GM12878 (cell line): Measurements from ENCODE around the gene TEX101.

ENCODE experiments used
- BACH1 ChIP-seq: fragments of 450-650 bp; IDR thresholded peaks from 2 replicates; pipeline ENCODE4 v1.6.1; 2017; ENCODE audit warnings: mild to moderate bottlenecking, borderline replicate concordance
- BRCA1 ChIP-seq: IDR thresholded peaks from 2 replicates; pipeline ENCODE4 v1.6.1; 2011; ENCODE audit warnings: low read depth, low read length, improper control_type of control experiment
- JUNB ChIP-seq: IDR thresholded peaks from 2 replicates; pipeline ENCODE4 v1.6.1; 2016; ENCODE audit warnings: antibody characterized with exemption, mild to moderate bottlenecking
- SREBF2 ChIP-seq: IDR thresholded peaks from 2 replicates; pipeline ENCODE4 v1.6.1; 2012; ENCODE audit warnings: mild to moderate bottlenecking, low read length
- TBL1XR1 ChIP-seq: IDR thresholded peaks from 2 replicates; pipeline ENCODE4 v1.6.1; 2012; ENCODE audit warnings: low read depth, low read length, improper control_type of control experiment
- ZNF274 ChIP-seq: IDR thresholded peaks from one replicate; pipeline ENCODE4 v1.8.0; 2011; ENCODE audit not compliant: insufficient read length, insufficient read depth
- TF ChIP-seq, protein P1 (sequence below): IDR thresholded peaks from 2 replicates; pipeline ENCODE4 v1.6.1; 2012; ENCODE audit warnings: improper control_type of control experiment, low read depth, low read length; ENCODE audit not compliant: insufficient replicate concordance
- TF ChIP-seq, protein P2 (sequence below): fragments of 450-650 bp; IDR thresholded peaks from 2 replicates; pipeline ENCODE4 v1.6.1; 2016; ENCODE audit warnings: mild to moderate bottlenecking
- TF ChIP-seq, protein P3 (sequence below): IDR thresholded peaks from 2 replicates; pipeline ENCODE4 v1.6.1; 2011; ENCODE audit warnings: low read depth, low read length, improper control_type of control experiment, borderline replicate concordance
- TF ChIP-seq, protein P4 (sequence below), 3 experiments: IDR thresholded peaks in 2 of 3; conservative IDR thresholded peaks in 1 of 3; 2 replicates each; pipeline ENCODE4 v1.5.1; 2011; ENCODE audit warnings: low read depth in 3 of 3, low read length in 3 of 3, mild to moderate bottlenecking in 3 of 3, control low read depth in 2 of 3, moderate library complexity in 2 of 3, inconsistent platforms in 1 of 3, mixed read lengths in 1 of 3; ENCODE audit not compliant: control insufficient read depth in 2 of 3, insufficient read depth in 1 of 3; ENCODE audit errors: extremely low read depth in 1 of 3
- TF ChIP-seq, protein P5 (sequence below): fragments of 450-650 bp; IDR thresholded peaks from 2 replicates; pipeline ENCODE4 v1.6.1; 2016; ENCODE audit warnings: mild to moderate bottlenecking, moderate library complexity, borderline replicate concordance
- TF ChIP-seq, protein P6 (sequence below): IDR thresholded peaks from 2 replicates; pipeline ENCODE4 v1.6.1; 2011; ENCODE audit warnings: borderline replicate concordance, low read depth, mild to moderate bottlenecking, moderate library complexity, low read length; ENCODE audit not compliant: insufficient read depth, poor library complexity, severe bottlenecking
- TF ChIP-seq, protein P7 (sequence below): IDR thresholded peaks from 2 replicates; pipeline ENCODE4 v1.6.1; 2011; ENCODE audit warnings: mild to moderate bottlenecking, low read depth, low read length, moderate library complexity; ENCODE audit not compliant: insufficient replicate concordance

DNA sequence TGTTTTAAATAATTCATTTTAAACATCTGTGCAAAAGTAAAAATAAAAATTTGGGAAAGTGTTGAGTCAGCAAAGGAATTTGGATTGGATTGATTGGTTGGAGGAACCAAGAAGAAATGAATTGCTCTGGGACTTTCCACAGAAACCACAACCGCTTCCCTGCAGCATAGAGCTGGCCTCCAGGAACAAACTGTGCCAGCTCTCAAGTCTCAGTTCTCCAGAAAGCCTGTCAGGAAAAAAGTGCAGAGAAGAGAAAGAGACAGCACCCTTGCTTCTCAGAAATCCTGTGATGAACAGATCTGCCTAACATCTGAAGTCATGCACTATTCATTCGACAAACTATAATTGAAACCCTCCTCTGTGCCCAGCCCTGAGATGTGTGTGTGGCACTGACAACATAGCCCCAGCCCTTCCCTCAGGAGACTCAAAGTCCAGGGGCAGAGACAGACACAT, 35.9 kb downstream of the TEX101 start:
- TF ChIP-seq, protein P1, sequence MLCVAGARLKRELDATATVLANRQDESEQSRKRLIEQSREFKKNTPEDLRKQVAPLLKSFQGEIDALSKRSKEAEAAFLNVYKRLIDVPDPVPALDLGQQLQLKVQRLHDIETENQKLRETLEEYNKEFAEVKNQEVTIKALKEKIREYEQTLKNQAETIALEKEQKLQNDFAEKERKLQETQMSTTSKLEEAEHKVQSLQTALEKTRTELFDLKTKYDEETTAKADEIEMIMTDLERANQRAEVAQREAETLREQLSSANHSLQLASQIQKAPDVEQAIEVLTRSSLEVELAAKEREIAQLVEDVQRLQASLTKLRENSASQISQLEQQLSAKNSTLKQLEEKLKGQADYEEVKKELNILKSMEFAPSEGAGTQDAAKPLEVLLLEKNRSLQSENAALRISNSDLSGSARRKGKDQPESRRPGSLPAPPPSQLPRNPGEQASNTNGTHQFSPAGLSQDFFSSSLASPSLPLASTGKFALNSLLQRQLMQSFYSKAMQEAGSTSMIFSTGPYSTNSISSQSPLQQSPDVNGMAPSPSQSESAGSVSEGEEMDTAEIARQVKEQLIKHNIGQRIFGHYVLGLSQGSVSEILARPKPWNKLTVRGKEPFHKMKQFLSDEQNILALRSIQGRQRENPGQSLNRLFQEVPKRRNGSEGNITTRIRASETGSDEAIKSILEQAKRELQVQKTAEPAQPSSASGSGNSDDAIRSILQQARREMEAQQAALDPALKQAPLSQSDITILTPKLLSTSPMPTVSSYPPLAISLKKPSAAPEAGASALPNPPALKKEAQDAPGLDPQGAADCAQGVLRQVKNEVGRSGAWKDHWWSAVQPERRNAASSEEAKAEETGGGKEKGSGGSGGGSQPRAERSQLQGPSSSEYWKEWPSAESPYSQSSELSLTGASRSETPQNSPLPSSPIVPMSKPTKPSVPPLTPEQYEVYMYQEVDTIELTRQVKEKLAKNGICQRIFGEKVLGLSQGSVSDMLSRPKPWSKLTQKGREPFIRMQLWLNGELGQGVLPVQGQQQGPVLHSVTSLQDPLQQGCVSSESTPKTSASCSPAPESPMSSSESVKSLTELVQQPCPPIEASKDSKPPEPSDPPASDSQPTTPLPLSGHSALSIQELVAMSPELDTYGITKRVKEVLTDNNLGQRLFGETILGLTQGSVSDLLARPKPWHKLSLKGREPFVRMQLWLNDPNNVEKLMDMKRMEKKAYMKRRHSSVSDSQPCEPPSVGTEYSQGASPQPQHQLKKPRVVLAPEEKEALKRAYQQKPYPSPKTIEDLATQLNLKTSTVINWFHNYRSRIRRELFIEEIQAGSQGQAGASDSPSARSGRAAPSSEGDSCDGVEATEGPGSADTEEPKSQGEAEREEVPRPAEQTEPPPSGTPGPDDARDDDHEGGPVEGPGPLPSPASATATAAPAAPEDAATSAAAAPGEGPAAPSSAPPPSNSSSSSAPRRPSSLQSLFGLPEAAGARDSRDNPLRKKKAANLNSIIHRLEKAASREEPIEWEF: no peak
- no peak for TF ChIP-seq TBL1XR1
- no peak for TF ChIP-seq BRCA1
- TF ChIP-seq, protein P2, sequence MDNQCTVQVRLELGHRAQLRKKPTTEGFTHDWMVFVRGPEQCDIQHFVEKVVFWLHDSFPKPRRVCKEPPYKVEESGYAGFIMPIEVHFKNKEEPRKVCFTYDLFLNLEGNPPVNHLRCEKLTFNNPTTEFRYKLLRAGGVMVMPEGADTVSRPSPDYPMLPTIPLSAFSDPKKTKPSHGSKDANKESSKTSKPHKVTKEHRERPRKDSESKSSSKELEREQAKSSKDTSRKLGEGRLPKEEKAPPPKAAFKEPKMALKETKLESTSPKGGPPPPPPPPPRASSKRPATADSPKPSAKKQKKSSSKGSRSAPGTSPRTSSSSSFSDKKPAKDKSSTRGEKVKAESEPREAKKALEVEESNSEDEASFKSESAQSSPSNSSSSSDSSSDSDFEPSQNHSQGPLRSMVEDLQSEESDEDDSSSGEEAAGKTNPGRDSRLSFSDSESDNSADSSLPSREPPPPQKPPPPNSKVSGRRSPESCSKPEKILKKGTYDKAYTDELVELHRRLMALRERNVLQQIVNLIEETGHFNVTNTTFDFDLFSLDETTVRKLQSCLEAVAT: no peak
- TF ChIP-seq, protein P3, sequence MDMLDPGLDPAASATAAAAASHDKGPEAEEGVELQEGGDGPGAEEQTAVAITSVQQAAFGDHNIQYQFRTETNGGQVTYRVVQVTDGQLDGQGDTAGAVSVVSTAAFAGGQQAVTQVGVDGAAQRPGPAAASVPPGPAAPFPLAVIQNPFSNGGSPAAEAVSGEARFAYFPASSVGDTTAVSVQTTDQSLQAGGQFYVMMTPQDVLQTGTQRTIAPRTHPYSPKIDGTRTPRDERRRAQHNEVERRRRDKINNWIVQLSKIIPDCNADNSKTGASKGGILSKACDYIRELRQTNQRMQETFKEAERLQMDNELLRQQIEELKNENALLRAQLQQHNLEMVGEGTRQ: no peak
- TF ChIP-seq, protein P4, sequence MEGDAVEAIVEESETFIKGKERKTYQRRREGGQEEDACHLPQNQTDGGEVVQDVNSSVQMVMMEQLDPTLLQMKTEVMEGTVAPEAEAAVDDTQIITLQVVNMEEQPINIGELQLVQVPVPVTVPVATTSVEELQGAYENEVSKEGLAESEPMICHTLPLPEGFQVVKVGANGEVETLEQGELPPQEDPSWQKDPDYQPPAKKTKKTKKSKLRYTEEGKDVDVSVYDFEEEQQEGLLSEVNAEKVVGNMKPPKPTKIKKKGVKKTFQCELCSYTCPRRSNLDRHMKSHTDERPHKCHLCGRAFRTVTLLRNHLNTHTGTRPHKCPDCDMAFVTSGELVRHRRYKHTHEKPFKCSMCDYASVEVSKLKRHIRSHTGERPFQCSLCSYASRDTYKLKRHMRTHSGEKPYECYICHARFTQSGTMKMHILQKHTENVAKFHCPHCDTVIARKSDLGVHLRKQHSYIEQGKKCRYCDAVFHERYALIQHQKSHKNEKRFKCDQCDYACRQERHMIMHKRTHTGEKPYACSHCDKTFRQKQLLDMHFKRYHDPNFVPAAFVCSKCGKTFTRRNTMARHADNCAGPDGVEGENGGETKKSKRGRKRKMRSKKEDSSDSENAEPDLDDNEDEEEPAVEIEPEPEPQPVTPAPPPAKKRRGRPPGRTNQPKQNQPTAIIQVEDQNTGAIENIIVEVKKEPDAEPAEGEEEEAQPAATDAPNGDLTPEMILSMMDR (IDR thresholded peaks at IDR 0.05 in 2 of 3, conservative IDR thresholded peaks at IDR 0.05 in 1 of 3; ENCODE audit: control insufficient read depth in 2 of 3, extremely low read depth in 1 of 3, insufficient read depth in 1 of 3, low read depth in 3 of 3, low read length in 3 of 3): no peak
- no peak for TF ChIP-seq BACH1
- no peak for TF ChIP-seq JUNB
- TF ChIP-seq, protein P5, sequence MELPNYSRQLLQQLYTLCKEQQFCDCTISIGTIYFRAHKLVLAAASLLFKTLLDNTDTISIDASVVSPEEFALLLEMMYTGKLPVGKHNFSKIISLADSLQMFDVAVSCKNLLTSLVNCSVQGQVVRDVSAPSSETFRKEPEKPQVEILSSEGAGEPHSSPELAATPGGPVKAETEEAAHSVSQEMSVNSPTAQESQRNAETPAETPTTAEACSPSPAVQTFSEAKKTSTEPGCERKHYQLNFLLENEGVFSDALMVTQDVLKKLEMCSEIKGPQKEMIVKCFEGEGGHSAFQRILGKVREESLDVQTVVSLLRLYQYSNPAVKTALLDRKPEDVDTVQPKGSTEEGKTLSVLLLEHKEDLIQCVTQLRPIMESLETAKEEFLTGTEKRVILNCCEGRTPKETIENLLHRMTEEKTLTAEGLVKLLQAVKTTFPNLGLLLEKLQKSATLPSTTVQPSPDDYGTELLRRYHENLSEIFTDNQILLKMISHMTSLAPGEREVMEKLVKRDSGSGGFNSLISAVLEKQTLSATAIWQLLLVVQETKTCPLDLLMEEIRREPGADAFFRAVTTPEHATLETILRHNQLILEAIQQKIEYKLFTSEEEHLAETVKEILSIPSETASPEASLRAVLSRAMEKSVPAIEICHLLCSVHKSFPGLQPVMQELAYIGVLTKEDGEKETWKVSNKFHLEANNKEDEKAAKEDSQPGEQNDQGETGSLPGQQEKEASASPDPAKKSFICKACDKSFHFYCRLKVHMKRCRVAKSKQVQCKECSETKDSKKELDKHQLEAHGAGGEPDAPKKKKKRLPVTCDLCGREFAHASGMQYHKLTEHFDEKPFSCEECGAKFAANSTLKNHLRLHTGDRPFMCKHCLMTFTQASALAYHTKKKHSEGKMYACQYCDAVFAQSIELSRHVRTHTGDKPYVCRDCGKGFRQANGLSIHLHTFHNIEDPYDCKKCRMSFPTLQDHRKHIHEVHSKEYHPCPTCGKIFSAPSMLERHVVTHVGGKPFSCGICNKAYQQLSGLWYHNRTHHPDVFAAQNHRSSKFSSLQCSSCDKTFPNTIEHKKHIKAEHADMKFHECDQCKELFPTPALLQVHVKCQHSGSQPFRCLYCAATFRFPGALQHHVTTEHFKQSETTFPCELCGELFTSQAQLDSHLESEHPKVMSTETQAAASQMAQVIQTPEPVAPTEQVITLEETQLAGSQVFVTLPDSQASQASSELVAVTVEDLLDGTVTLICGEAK: no peak
- no peak for TF ChIP-seq SREBF2
- TF ChIP-seq, protein P6, sequence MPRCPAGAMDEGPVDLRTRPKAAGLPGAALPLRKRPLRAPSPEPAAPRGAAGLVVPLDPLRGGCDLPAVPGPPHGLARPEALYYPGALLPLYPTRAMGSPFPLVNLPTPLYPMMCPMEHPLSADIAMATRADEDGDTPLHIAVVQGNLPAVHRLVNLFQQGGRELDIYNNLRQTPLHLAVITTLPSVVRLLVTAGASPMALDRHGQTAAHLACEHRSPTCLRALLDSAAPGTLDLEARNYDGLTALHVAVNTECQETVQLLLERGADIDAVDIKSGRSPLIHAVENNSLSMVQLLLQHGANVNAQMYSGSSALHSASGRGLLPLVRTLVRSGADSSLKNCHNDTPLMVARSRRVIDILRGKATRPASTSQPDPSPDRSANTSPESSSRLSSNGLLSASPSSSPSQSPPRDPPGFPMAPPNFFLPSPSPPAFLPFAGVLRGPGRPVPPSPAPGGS: no peak
- no peak for TF ChIP-seq ZNF274
- TF ChIP-seq, protein P7, sequence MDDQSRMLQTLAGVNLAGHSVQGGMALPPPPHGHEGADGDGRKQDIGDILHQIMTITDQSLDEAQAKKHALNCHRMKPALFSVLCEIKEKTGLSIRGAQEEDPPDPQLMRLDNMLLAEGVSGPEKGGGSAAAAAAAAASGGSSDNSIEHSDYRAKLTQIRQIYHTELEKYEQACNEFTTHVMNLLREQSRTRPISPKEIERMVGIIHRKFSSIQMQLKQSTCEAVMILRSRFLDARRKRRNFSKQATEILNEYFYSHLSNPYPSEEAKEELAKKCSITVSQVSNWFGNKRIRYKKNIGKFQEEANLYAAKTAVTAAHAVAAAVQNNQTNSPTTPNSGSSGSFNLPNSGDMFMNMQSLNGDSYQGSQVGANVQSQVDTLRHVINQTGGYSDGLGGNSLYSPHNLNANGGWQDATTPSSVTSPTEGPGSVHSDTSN: no peak
